HPDE6-E6E7 (cell line): Measurements from ENCODE around the gene ACSL6.

Source experiments
- DNase-seq: peaks from one replicate; pipeline ENCODE4 v3.0.0; 2011; ENCODE audit warnings: missing footprints; ENCODE audit errors: extremely low spot score

Gene ACSL6

GRCh38 chr5:132049093-132049492, 37.6 kb upstream of the ACSL6 start:
- no peak for DNase-seq

- DNase-seq, result no peak
Observed at GRCh38 chr5:132046880-132047299, 35.4 kb upstream of the ACSL6 start.

GRCh38 chr5:132044207-132044606, 32.7 kb upstream of the ACSL6 start:
- no peak for DNase-seq

GRCh38 chr5:132037353-132037752, 25.9 kb upstream of the ACSL6 start:
- DNase-seq, result no peak

- DNase-seq, result no peak
Observed at GRCh38 chr5:132033122-132033521, 21.7 kb upstream of the ACSL6 start.

- DNase-seq, result no peak
Observed at GRCh38 chr5:132032196-132032595, 20.7 kb upstream of the ACSL6 start.

GRCh38 chr5:132030610-132031009, 19.2 kb upstream of the ACSL6 start:
- DNase-seq, result no peak

- no peak for DNase-seq
Observed at GRCh38 chr5:132029609-132030330, 18.3 kb upstream of the ACSL6 start.

- DNase-seq, result no peak
Observed at GRCh38 chr5:132027027-132027426, 15.6 kb upstream of the ACSL6 start.

GRCh38 chr5:132026516-132027008, 15.1 kb upstream of the ACSL6 start:
- no peak for DNase-seq

- DNase-seq, result no peak
Observed at GRCh38 chr5:132025403-132025971, 14.0 kb upstream of the ACSL6 start.

- DNase-seq, result no peak
Observed at GRCh38 chr5:132024789-132025402, 13.4 kb upstream of the ACSL6 start.

GRCh38 chr5:132024117-132024435, 12.6 kb upstream of the ACSL6 start:
- no peak for DNase-seq

- DNase-seq, result no peak
Observed at GRCh38 chr5:132023258-132024116, 12.0 kb upstream of the ACSL6 start.

GRCh38 chr5:132022737-132023136, 11.3 kb upstream of the ACSL6 start:
- DNase-seq, result no peak

GRCh38 chr5:132021654-132022053, 10.2 kb upstream of the ACSL6 start:
- DNase-seq, result no peak

- DNase-seq, result no peak
Observed at GRCh38 chr5:132020568-132021339, 9.3 kb upstream of the ACSL6 start.

GRCh38 chr5:132019857-132020555, 8.5 kb upstream of the ACSL6 start:
- DNase-seq, result no peak

- DNase-seq, result no peak
Observed at GRCh38 chr5:132019337-132019736, 7.9 kb upstream of the ACSL6 start.

GRCh38 chr5:132017738-132018625, 6.5 kb upstream of the ACSL6 start:
- DNase-seq, result no peak
